CD14-positive monocyte (primary cell): ENCODE measurements around the gene CNP. TPM values are rescaled to one million over a fixed set of nuclear protein-coding genes. Genes with fewer than 3 reads are reported as not detected.

Source experiments
- DNase-seq, 3 donors: peaks; one replicate each; pipeline ENCODE4 v3.0.0-alpha.2; 2011 to 2022
- H2AFZ ChIP-seq: 2 replicates; pipeline ENCODE4 v1.6.0; 2012; ENCODE audit warnings: mild to moderate bottlenecking, low read depth, low read length, inconsistent platforms; ENCODE audit not compliant: insufficient read depth, poor library complexity, severe bottlenecking
- H3K27ac ChIP-seq, 2 donors: 1 replicate in 1 of 2; 2 replicates in 1 of 2; pipeline ENCODE4 v1.5.1; 2012 to 2013; ENCODE audit warnings: low read length in 2 of 2, control low read depth in 1 of 2, inconsistent platforms in 1 of 2, low read depth in 1 of 2, mild to moderate bottlenecking in 1 of 2
- H3K27me3 ChIP-seq, 2 donors: one replicate each; pipeline versions ENCODE4 v1.6.0 to v1.6.1; 2011 to 2013; ENCODE audit warnings: low read length in 2 of 2; ENCODE audit not compliant: control insufficient read depth in 2 of 2, insufficient read depth in 2 of 2
- H3K36me3 ChIP-seq, 2 donors: replicated peaks in 1 of 2; 1 replicate in 1 of 2; 2 replicates in 1 of 2; pipeline versions ENCODE4 v1.5.1 to v1.6.1; 2012 to 2013; ENCODE audit warnings: low read length in 2 of 2, control low read depth in 1 of 2, inconsistent platforms in 1 of 2, mild to moderate bottlenecking in 1 of 2; ENCODE audit not compliant: insufficient read depth in 2 of 2, control insufficient read depth in 1 of 2
- H3K4me1 ChIP-seq, 2 donors: 1 replicate in 1 of 2; 2 replicates in 1 of 2; pipeline versions ENCODE4 v1.5.1 to v1.6.1; 2012 to 2013; ENCODE audit warnings: low read length in 2 of 2, control low read depth in 1 of 2, inconsistent platforms in 1 of 2, mild to moderate bottlenecking in 1 of 2, moderate library complexity in 1 of 2; ENCODE audit not compliant: insufficient read depth in 2 of 2, control insufficient read depth in 1 of 2
- H3K4me2 ChIP-seq: replicated peaks from 2 replicates; pipeline ENCODE3; 2012; ENCODE audit warnings: low read length, moderate library complexity, mild to moderate bottlenecking; ENCODE audit not compliant: poor library complexity, severe bottlenecking; ENCODE audit errors: extremely low read depth
- H3K4me3 ChIP-seq, 3 experiments: fragments of 200-600 bp in 1 of 3; sonication (generic) in 1 of 3; replicated peaks in 1 of 3; 1 replicate in 2 of 3; 2 replicates in 1 of 3; pipeline ENCODE4 v1.5.1; 2011 to 2013; ENCODE audit warnings: low read length in 3 of 3, mild to moderate bottlenecking in 3 of 3, control low read depth in 2 of 3, low read depth in 2 of 3, inconsistent platforms in 1 of 3, moderate library complexity in 1 of 3
- H3K79me2 ChIP-seq: 2 replicates; pipeline ENCODE4 v1.6.0; 2012; ENCODE audit warnings: mild to moderate bottlenecking, control low read depth, inconsistent platforms, low read length, moderate library complexity; ENCODE audit not compliant: insufficient read depth
- H3K9ac ChIP-seq: 2 replicates; pipeline ENCODE4 v1.6.0; 2017; ENCODE audit warnings: low read length, mild to moderate bottlenecking; ENCODE audit not compliant: insufficient read depth, poor library complexity, severe bottlenecking
- H3K9me3 ChIP-seq, 2 donors: replicated peaks in 1 of 2; 1 replicate in 1 of 2; 2 replicates in 1 of 2; pipeline versions ENCODE4 v1.5.1 to v1.6.1; 2012 to 2013; ENCODE audit warnings: low read length in 2 of 2, control low read depth in 1 of 2; ENCODE audit not compliant: control insufficient read depth in 1 of 2, insufficient read depth in 1 of 2
- H4K20me1 ChIP-seq: 2 replicates; pipeline ENCODE4 v1.6.0; 2012; ENCODE audit warnings: mild to moderate bottlenecking, low read length, control low read depth, moderate library complexity; ENCODE audit not compliant: insufficient read depth
- H3K27ac Mint-ChIP-seq, 7 donors: one replicate each; pipeline ENCODE4 v1.8.0; 2020; ENCODE audit warnings: mild to moderate bottlenecking in 7 of 7, mixed read lengths in 7 of 7, moderate library complexity in 6 of 7, inconsistent platforms in 2 of 7
- H3K27me3 Mint-ChIP-seq, 3 donors: one replicate each; pipeline ENCODE4 v1.8.0; 2021 to 2022; ENCODE audit warnings: low read depth in 3 of 3, mild to moderate bottlenecking in 3 of 3, mixed read lengths in 3 of 3, moderate library complexity in 3 of 3, inconsistent platforms in 1 of 3
- H3K36me3 Mint-ChIP-seq, 2 donors: one replicate each; pipeline ENCODE4 v1.8.0; 2020; ENCODE audit warnings: mixed read lengths in 2 of 2, inconsistent platforms in 1 of 2, mild to moderate bottlenecking in 1 of 2
- H3K4me1 Mint-ChIP-seq: one replicate; pipeline ENCODE4 v1.8.0; 2020; ENCODE audit warnings: mild to moderate bottlenecking, mixed read lengths
- H3K4me3 Mint-ChIP-seq, 2 donors: one replicate each; pipeline ENCODE4 v1.8.0; 2020; ENCODE audit warnings: mild to moderate bottlenecking in 2 of 2, mixed read lengths in 2 of 2, moderate library complexity in 1 of 2
- H3K9me3 Mint-ChIP-seq, 7 donors: one replicate each; pipeline ENCODE4 v1.8.0; 2020 to 2022; ENCODE audit warnings: mixed read lengths in 7 of 7, mild to moderate bottlenecking in 6 of 7, moderate library complexity in 6 of 7, inconsistent platforms in 2 of 7
- WGBS: methylation state at CpG from one replicate; pipeline ENCODE4 v1.1.5; 2013; ENCODE audit warnings: missing lambda C conversion rate; ENCODE audit not compliant: insufficient coverage; 5-methylcytosine and 5-hydroxymethylcytosine counted together
- intact Hi-C, 2 donors: fragments of 100-400 bp; cut with micrococcal nuclease; formaldehyde crosslinking; loops; one replicate each; pipeline versions ENCODE4 v1.15.0 to v1.15.1; 2023
- polyA plus RNA-seq, 3 donors: library from polyadenylated mRNA; depleted of rRNA in 1 of 3; unstranded in 2 of 3; stranded (reverse) in 1 of 3; fragments of 300-500 nt in 2 of 3; fragments of >200 nt in 1 of 3; fragmentation: Illumina TruSeq in 2 of 3; gene quantifications; 1 replicate in 2 of 3; 2 replicates in 1 of 3; pipeline ENCODE4 v1.2.3, GENCODE V29; 2012 to 2021
- TF ChIP-seq, protein P1 (sequence below): fragments of 200-600 bp; IDR thresholded peaks from one replicate; pipeline ENCODE4 v1.8.0; 2022; ENCODE audit warnings: antibody characterized with exemption, mild to moderate bottlenecking

CNP gene
- polyA plus RNA-seq, 3 donors = 19.0 to 50.2 (median 47.0) TPM

DNA sequence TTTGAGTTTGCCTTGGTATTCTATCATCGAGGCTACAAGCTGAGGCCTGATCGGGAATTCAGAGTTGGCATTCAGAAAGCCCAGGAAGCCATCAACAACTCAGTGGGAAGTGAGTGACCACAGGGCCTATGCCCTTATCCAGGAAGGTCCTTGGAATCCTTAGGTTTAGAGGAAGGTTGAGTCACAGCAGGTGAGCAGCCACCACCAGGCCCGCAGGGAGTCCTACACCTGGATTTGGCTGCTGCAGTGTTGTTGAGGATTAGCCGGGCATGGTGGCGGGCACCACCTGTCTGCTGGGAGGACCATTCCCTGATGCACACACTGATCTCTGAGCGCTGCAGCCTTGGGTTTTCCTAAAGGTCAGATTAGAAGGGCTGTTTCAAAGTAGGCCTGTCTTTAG lies 31.0 kb upstream of the CNP start:
- Mint-ChIP-seq H3K9me3 (no peaks in the 10 kb centered on the region), H3K4me1 (peaks cover 25% of the 10 kb centered on the region), H3K4me3 (no peak overlapping the region), H3K36me3 (no peaks in the 10 kb centered on the region), H3K27ac (no peak overlapping the region), H3K27me3 (peaks cover 2% of the 10 kb centered on the region in 3 donors)
- 97% methylated on average over 6 of the region's 6 CpGs for WGBS
- no peaks in the 10 kb centered on the region for H3K27me3 ChIP-seq
- no peaks in the 10 kb centered on the region for H3K79me2 ChIP-seq
- no peak overlapping the region for H3K27ac ChIP-seq
- peaks cover 31 to 32% of the 10 kb centered on the region in 2 donors for H3K4me1 ChIP-seq
- H3K36me3 ChIP-seq = no peaks in the 10 kb centered on the region
- H3K4me2 ChIP-seq = no peak overlapping the region
- no peak for DNase-seq
- intact Hi-C loops = loop anchor here in 1 of 2 donors (5.0 kb wide), 1 partner anchor 37 kb away; no protein-coding TSS in a partner anchor
- H3K9me3 ChIP-seq = no peaks in the 10 kb centered on the region
- no peaks in the 10 kb centered on the region for H4K20me1 ChIP-seq
- TF ChIP-seq, protein P1, sequence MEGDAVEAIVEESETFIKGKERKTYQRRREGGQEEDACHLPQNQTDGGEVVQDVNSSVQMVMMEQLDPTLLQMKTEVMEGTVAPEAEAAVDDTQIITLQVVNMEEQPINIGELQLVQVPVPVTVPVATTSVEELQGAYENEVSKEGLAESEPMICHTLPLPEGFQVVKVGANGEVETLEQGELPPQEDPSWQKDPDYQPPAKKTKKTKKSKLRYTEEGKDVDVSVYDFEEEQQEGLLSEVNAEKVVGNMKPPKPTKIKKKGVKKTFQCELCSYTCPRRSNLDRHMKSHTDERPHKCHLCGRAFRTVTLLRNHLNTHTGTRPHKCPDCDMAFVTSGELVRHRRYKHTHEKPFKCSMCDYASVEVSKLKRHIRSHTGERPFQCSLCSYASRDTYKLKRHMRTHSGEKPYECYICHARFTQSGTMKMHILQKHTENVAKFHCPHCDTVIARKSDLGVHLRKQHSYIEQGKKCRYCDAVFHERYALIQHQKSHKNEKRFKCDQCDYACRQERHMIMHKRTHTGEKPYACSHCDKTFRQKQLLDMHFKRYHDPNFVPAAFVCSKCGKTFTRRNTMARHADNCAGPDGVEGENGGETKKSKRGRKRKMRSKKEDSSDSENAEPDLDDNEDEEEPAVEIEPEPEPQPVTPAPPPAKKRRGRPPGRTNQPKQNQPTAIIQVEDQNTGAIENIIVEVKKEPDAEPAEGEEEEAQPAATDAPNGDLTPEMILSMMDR = no peak
- no peak overlapping the region for H3K4me3 ChIP-seq
- no peak overlapping the region for H2AFZ ChIP-seq
- H3K9ac ChIP-seq = no peak overlapping the region

- Mint-ChIP-seq H3K27me3 (peaks cover 2 to 4% (median 2%) of the 10 kb centered on the region in 3 donors), H3K27ac (no peak overlapping the region), H3K4me1 (peaks cover 4% of the 10 kb centered on the region), H3K36me3 (no peaks in the 10 kb centered on the region), H3K9me3 (no peaks in the 10 kb centered on the region), H3K4me3 (no peak overlapping the region)
- Histone ChIP-seq H3K9me3 (no peaks in the 10 kb centered on the region), H3K27ac (no peak overlapping the region), H3K4me2 (no peak overlapping the region), H2AFZ (no peak overlapping the region), H4K20me1 (no peaks in the 10 kb centered on the region), H3K36me3 (no peaks in the 10 kb centered on the region), H3K9ac (no peak overlapping the region), H3K4me1 (peaks cover 5 to 6% of the 10 kb centered on the region in 2 donors), H3K79me2 (no peaks in the 10 kb centered on the region), H3K4me3 (no peak overlapping the region), H3K27me3 (no peaks in the 10 kb centered on the region)
- intact Hi-C loops = loop anchor here in 1 of 2 donors (5.0 kb wide), 1 partner anchor 34 kb away; no protein-coding TSS in a partner anchor
- 96% methylated on average over 10 of the region's 19 CpGs for WGBS
- TF ChIP-seq, protein P1 = no peak
- DNase-seq = no peak
Measured at GRCh38 chr17:41937970-41938954, 28.3 kb upstream of the CNP start.
